ENCODE data around the gene ZBTB8OS.

- TF ChIP-seq CTCF (conservative IDR thresholded peaks at IDR 0.05 in 1 of 2, IDR thresholded peaks at IDR 0.05 in 1 of 2; ENCODE audit: low read depth in 1 of 2, low read length in 2 of 2): no peak
- no peak for TF ChIP-seq EZH2 (IDR thresholded peaks at IDR 0.05; ENCODE audit: low read length, missing control alignments)
Measured at GRCh38 chr1:32684167-32684811, 33.9 kb upstream of the ZBTB8OS start.
